Bronchial epithelial cell (primary cell): ENCODE data around the gene PTH1R. TPM values are rescaled to one million over a fixed set of nuclear protein-coding genes. Genes with fewer than 3 reads are reported as not detected.
A peak's percentile ranks its signal among the peaks of the same experiment; 100 is the strongest.

Source experiments
- DNase-seq: peaks from one replicate; pipeline ENCODE4 v3.0.0-alpha.2; 2010; ENCODE audit warnings: low read depth
- FAIRE-seq: peaks from 2 replicates; lab custom pipeline; 2011; peaks lifted over from hg19 to GRCh38; lab: Jason Lieb, UNC
- H3K27me3 ChIP-seq: 2 replicates; pipeline ENCODE4 v1.5.1; 2011; ENCODE audit warnings: low read length; ENCODE audit not compliant: control insufficient read depth, insufficient read depth
- H3K36me3 ChIP-seq: 2 replicates; pipeline ENCODE4 v1.5.1; 2011; ENCODE audit warnings: low read length; ENCODE audit not compliant: control insufficient read depth, insufficient read depth
- H3K4me3 ChIP-seq: 2 replicates; pipeline ENCODE4 v1.5.1; 2011; ENCODE audit warnings: mild to moderate bottlenecking, low read depth, low read length, control low read depth
- total RNA-seq: library from RNA; depleted of rRNA; stranded (reverse); fragments of >200 nt; gene quantifications from 2 replicates; pipeline ENCODE4 v1.2.1, GENCODE V29; 2014
- TF ChIP-seq, protein P1 (sequence below): IDR thresholded peaks from 2 replicates; pipeline ENCODE4 v1.5.1; 2011; ENCODE audit warnings: mild to moderate bottlenecking, moderate library complexity, low read length, control low read depth, inconsistent platforms; ENCODE audit not compliant: insufficient read depth, severe bottlenecking

PTH1R gene
- total RNA-seq, 1 donor from 2014 or later, result not detected

DNA sequence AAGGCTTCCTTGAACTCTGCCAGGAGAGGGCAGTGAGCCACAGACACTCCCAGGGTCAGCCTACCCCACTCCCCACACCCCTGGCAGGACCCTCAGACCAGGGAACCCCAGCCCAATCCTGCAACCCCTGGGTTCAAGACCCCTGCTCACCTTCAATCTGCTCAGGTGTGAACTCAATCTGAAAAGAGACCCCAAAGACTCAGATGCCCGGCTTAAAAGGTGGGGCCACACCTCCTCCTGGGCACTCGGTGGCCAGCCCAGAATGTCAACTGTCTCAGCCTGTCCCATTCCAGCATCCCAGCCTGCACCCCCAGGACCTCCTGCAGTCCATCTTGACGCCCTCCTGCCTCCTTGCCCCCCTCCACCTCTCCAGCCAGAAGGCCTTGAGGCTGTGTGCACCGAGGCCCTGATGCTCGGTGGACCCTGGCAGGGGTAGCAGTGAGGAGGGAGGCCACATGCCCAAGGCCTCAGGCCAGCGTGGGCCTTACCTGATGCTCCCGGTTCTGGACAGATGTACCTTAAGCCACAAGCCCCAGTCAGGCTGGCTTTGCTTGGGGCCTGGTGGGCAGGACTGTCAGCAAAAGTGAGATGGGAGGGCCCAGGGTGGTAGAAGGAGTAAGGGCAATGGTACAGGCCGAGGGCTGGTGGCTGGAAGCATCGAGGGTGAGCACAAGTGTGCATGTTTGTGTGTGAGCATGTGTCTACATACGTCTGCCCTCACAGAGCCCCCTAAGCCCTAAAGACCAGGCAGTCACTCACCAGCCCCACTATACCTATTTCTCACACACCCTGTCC, 16.5 kb upstream of the PTH1R start:
- Histone ChIP-seq H3K4me3 (no peak overlapping the region), H3K27me3 (no peaks in the 10 kb centered on the region), H3K36me3 (no peaks in the 10 kb centered on the region)
- FAIRE-seq, result no peak
- TF ChIP-seq, protein P1, sequence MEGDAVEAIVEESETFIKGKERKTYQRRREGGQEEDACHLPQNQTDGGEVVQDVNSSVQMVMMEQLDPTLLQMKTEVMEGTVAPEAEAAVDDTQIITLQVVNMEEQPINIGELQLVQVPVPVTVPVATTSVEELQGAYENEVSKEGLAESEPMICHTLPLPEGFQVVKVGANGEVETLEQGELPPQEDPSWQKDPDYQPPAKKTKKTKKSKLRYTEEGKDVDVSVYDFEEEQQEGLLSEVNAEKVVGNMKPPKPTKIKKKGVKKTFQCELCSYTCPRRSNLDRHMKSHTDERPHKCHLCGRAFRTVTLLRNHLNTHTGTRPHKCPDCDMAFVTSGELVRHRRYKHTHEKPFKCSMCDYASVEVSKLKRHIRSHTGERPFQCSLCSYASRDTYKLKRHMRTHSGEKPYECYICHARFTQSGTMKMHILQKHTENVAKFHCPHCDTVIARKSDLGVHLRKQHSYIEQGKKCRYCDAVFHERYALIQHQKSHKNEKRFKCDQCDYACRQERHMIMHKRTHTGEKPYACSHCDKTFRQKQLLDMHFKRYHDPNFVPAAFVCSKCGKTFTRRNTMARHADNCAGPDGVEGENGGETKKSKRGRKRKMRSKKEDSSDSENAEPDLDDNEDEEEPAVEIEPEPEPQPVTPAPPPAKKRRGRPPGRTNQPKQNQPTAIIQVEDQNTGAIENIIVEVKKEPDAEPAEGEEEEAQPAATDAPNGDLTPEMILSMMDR, result no peak
- DNase-seq, result no peak

DNA sequence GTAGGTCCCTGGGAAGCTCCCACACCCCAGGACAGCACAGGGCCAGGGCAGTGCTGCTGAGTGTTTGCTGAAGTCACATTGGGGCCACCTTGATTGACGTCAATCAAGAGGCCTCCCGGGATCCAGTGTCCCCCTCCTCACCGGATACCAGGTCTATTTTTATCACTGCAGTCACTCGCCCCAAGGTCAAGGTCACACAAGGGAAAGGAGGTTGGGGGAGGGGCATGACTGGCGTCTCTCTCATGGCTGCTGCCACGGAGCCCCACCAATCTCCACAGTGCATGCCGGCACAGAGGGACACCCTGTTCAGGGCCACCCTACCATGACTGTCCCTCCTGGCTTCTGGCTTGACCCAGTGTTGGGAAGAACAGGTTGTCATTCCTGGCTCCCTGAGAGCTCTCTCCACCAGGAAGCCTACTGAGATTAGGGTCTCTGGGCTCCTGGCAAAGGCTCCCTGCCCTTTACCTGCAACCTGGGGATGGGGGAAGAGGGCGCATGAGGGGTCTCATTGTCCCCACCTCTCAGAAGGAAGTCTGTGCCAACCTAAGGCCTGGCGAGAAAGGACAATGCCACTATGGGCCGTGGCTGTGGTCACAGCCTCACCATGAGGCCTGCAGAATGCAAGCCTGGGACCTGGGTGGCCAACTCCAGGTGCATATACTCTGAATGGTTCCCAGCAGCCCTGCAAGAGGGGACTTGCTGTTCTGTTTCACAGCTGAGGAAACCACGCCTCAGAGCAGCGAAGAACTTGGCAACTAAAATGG, 15.7 kb upstream of the PTH1R start:
- DNase-seq (no peak), FAIRE-seq (no peak)
- Histone ChIP-seq H3K4me3 (no peak overlapping the region), H3K36me3 (no peaks in the 10 kb centered on the region), H3K27me3 (no peaks in the 10 kb centered on the region)
- TF ChIP-seq, protein P1, result no peak

DNA sequence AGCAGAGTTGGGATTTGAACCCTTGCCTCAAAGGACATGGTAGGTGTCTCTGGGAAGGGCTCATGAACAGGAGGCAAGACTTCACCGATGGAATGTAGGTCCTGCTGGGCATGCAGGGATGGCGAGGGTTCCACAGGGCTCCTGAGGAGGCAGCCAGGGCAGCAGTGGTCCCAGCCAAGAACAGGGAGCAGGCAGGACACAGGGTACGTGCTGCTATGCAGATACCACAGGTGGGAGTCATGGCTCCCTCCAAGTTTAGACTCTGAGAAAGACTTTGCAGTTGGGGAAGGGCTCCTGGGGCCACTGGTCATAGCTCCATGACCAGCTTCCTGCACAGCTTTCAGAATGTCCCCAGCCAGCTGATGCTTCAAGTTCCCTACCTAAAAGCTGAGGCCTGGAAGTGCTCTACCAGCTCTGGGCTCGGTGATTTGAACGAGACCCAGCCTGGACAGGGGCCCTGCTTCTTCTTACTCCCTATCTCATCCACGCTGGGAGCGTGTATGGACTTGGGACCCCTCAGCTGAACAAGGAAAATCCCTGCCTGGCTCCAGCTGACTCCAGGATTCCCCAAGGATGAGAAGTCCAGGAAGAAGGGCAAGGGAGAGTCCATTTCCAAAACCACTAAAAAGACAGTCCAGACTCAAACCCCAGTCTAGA, 15.0 kb upstream of the PTH1R start:
- no peak overlapping the region for H3K4me3 ChIP-seq
- H3K27me3 ChIP-seq, result no peaks in the 10 kb centered on the region
- DNase-seq (no peak), FAIRE-seq (peak; percentile 97)
- TF ChIP-seq, protein P1, result no peak
- H3K36me3 ChIP-seq, result no peaks in the 10 kb centered on the region

DNA sequence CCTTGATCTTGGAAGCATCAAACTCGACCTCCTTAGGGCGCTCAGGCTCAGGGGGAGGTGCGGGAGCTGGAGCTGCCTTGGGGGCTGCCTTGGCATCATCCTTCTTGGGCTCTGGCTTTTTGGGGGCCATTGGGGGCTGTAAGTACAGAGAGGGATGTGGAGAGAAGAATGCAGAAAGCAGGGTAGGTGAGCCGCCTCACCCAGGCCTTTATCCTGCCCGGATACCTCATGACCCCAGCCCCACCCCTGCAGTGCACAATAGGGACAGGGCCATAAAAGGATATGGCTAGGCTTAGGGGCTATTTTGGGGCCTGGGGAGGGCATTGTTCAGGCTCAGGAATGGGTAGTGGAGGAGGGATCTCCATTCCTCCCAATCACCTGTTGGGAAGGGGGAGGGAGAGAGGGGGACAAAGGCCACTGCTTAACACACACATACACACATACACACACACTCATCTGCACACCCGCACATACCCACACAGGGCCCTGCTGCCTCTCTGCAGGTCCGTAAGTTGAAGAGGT, 14.2 kb upstream of the PTH1R start, which contains the start of gene MYL3:
Gene MYL3 (minus strand): TSS at position 184 of the 522 bp plus-strand sequence. CDS start 54 bp downstream, at position 130.
- DNase-seq, result no peak
- Histone ChIP-seq H3K27me3 (no peaks in the 10 kb centered on the region), H3K36me3 (no peaks in the 10 kb centered on the region), H3K4me3 (no peak within 1 kb of the TSS)
- FAIRE-seq, result no peak
- TF ChIP-seq, protein P1, result no peak

DNA sequence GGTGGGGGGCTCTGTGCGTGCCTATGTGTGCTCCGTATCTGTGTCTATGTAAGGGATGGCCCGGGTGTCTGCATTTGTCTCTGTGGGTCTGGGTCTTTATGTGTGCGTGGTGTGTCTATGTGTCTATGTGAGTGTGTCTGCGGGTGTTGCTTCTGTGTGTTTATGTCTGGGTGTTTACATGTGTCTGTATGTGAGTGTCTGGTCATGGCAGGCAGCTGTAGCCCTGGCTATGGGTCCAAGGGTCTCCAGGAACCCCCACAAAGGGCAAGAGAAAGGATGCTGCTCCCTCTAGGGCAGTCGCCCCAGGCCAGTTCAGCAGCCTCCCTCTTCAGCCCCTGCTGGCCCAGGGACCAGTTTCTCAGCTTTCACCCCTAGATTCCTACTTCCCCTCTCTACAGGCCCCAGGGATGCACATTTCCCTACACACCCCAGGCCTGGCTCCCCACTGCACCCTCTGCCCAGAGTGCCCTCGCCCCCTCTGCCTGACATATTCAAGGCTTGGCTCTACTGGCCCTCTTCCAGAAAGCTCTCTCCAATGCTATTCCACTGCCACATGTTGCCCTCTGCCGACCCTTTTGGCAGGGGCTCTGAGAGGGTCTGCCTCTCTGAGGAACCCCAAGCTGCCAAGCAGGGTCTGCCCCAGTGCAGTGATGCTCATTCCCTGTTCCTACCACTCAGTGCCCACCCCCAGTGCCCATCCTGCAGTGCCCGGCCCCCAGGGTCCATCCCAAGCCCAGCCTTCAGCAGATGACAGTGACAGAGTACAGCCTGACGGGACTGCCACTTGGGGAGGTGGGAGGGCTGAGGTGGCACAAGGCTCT, 13.2 kb upstream of the PTH1R start:
- DNase-seq (no peak), FAIRE-seq (no peak)
- Histone ChIP-seq H3K4me3 (no peak overlapping the region), H3K27me3 (peaks cover 1% of the 10 kb centered on the region), H3K36me3 (no peaks in the 10 kb centered on the region)
- TF ChIP-seq, protein P1, result no peak
